SK-N-SH (cell line): Measurements from ENCODE around the gene EXOC3.

Experiments used
- CTCF ChIP-seq: fragments of 200-600 bp; sonication (generic); IDR thresholded peaks from 2 replicates; pipeline ENCODE4 v1.6.1; 2017; ENCODE audit warnings: antibody characterized with exemption, mild to moderate bottlenecking, moderate library complexity
- EP300 ChIP-seq, 2 experiments: IDR thresholded peaks; 2 replicates each; pipeline versions ENCODE4 v1.4.0 to v1.6.1; 2012; ENCODE audit warnings: borderline replicate concordance in 1 of 2, low read depth in 1 of 2, low read length in 1 of 2
- EZH2phosphoT487 ChIP-seq: fragments of 200-600 bp; sonication (generic); IDR thresholded peaks from 2 replicates; pipeline ENCODE4 v1.6.1; 2017; ENCODE audit warnings: low read depth, mixed run types, mild to moderate bottlenecking, antibody characterized with exemption, moderate library complexity, borderline replicate concordance
- GABPA ChIP-seq: IDR thresholded peaks from 2 replicates; pipeline ENCODE4 v1.4.0; 2012; ENCODE audit warnings: low read depth, mild to moderate bottlenecking
- MXI1 ChIP-seq: IDR thresholded peaks from 2 replicates; pipeline ENCODE4 v1.6.1; 2012; ENCODE audit warnings: mild to moderate bottlenecking, low read depth, low read length, improper control_type of control experiment
- RAD21 ChIP-seq: IDR thresholded peaks from 2 replicates; pipeline ENCODE4 v1.6.1; 2012; ENCODE audit warnings: mild to moderate bottlenecking, low read length
- TAF1 ChIP-seq: IDR thresholded peaks from 2 replicates; pipeline ENCODE4 v1.6.1; 2012; ENCODE audit warnings: low read depth, mild to moderate bottlenecking, low read length, moderate library complexity, borderline replicate concordance
- TCF12 ChIP-seq: IDR thresholded peaks from 2 replicates; pipeline ENCODE4 v1.4.0; 2012

DNA sequence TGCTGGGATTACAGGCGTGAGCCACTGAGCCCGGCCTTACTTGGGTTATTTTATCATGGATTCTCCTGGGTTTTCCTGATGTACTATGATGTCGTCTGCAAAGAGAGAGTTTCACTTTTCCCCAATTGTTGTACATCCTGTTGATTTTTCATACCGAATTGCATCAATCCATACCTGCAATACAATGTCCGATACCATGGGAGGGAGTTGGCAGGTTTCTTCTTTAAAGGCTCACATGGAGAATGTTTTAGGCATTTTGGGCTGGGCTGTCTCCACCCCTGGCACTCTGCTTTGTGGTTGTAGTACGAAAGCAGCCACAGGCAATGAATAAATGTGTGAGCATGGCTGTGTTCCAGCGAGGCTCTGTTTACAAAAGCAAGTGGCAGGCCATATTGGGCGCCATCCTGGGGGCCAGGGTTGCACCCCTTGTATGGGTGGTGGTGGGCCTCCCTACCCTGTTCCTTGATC is 35.1 kb upstream of the EXOC3 start:
- no peak for TF ChIP-seq CTCF
- no peak for TF ChIP-seq TAF1
- no peak for TF ChIP-seq EZH2phosphoT487
- TF ChIP-seq RAD21, result no peak
- TF ChIP-seq GABPA, result no peak
- no peak for TF ChIP-seq EP300 (IDR thresholded peaks at IDR 0.05; ENCODE audit: borderline replicate concordance in 1 of 2, low read depth in 1 of 2, low read length in 1 of 2)
- no peak for TF ChIP-seq MXI1
- no peak for TF ChIP-seq TCF12
